ENCODE data around the gene RHPN2. TPM values are rescaled to one million over a fixed set of nuclear protein-coding genes. Genes with fewer than 3 reads are reported as not detected.

The RHPN2 gene
- total and polyA plus RNA-seq, 2 of the 8 experiments (the other 6 are each of a cell fraction or from before 2014, with no cell fraction given) = 22.8 to 31.1 TPM

GRCh38 chr19:33000510-33000909 is 64.2 kb downstream of the RHPN2 start:
- no peak overlapping the region for H2BK15ac ChIP-seq (ENCODE audit: low read length)
- no peak overlapping the region for H3K4me2 ChIP-seq (ENCODE audit: insufficient read depth in 1 of 2, low read depth in 2 of 2, low read length in 2 of 2)
- H3K79me1 ChIP-seq (ENCODE audit: low read depth, low read length) = no peaks in the 10 kb centered on the region
- no peak overlapping the region for H2BK12ac ChIP-seq (ENCODE audit: low read depth, low read length)
- no peak overlapping the region for H3K56ac ChIP-seq (replicated peaks; ENCODE audit: insufficient read length, low read depth, low read length)
- no peaks in the 10 kb centered on the region for H3K9me3 ChIP-seq (ENCODE audit: insufficient read depth in 2 of 2, low read depth in 1 of 2, low read length in 1 of 2)
- H3K27ac ChIP-seq (ENCODE audit: low read depth, low read length) = no peak overlapping the region
- H3K4ac ChIP-seq (replicated peaks; ENCODE audit: insufficient read length, low read depth, low read length) = no peak overlapping the region
- H2BK5ac ChIP-seq (ENCODE audit: low read depth, low read length) = no peak overlapping the region
- ChIA-PET CTCF (ENCODE audit: partially characterized antibody) (interaction anchor here (1.1 to 1.5 kb wide), 2 partner anchors 22 to 49 kb away, joined by 3 to 5 read pairs; no protein-coding TSS in a partner anchor), POLR2A (ENCODE audit: partially characterized antibody) (no interaction called here)
- no peak overlapping the region for H4K5ac ChIP-seq (ENCODE audit: insufficient read length, low read depth, low read length)
- FAIRE-seq (no peak), DNase-seq (ENCODE audit: low read depth in 1 of 2, low spot score in 2 of 2) (no peak)
- TF ChIP-seq BACH1 (IDR thresholded peaks at IDR 0.05; ENCODE audit: low read length) (no peak), ZNF274 (IDR thresholded peaks at IDR 0.05; ENCODE audit: borderline replicate concordance, extremely low read depth, low read length) (no peak), EP300 (IDR thresholded peaks at IDR 0.05; ENCODE audit: borderline replicate concordance in 1 of 2, low read depth in 2 of 2, low read length in 2 of 2) (no peak), CBX8 (IDR thresholded peaks at IDR 0.05; ENCODE audit: borderline replicate concordance, low read depth, low read length) (no peak), CHD1 (IDR thresholded peaks at IDR 0.05; ENCODE audit: low read depth, low read length) (no peak), TAF1 (IDR thresholded peaks at IDR 0.05; ENCODE audit: low read depth, low read length) (no peak), EZH2 (IDR thresholded peaks at IDR 0.05; ENCODE audit: low read depth, low read length, severe bottlenecking) (no peak), FOSL1 (IDR thresholded peaks at IDR 0.05; ENCODE audit: insufficient read depth, low read depth, low read length) (no peak), RXRA (IDR thresholded peaks at IDR 0.05; ENCODE audit: insufficient read depth, low read depth, low read length) (no peak)
- no peak overlapping the region for H3K14ac ChIP-seq (ENCODE audit: insufficient read length)
- WGBS, 2 experiments (ENCODE audit: extremely low coverage in 1 of 2, insufficient coverage in 1 of 2, insufficient read length in 1 of 2, insufficient replicate concordance in 2 of 2, low coverage in 1 of 2, low lambda C conversion rate in 2 of 2, missing lambda C conversion rate in 1 of 2) = 93% methylated on average over 8 of the region's 8 CpGs; no CpG with 5 or more reads in 1 of the 2 experiments
- peaks cover 4 to 22% (median 11%) of the 10 kb centered on the region in 4 experiments; a peak in 5 of 8 replicates for H3K36me3 ChIP-seq (ENCODE audit: control insufficient read depth in 2 of 4, insufficient read depth in 4 of 4, low read length in 3 of 4)
- no peak overlapping the region for H3K23ac ChIP-seq (ENCODE audit: insufficient read length)
- H2BK120ac ChIP-seq (replicated peaks; ENCODE audit: low read depth, low read length) = no peak overlapping the region
- H3K18ac ChIP-seq (ENCODE audit: extremely low read depth, low read length) = no peak overlapping the region
- no peaks in the 10 kb centered on the region for H3K4me1 ChIP-seq (replicated peaks in 1 of 4; ENCODE audit: control insufficient read depth in 3 of 4, insufficient read depth in 4 of 4, low read length in 3 of 4)
- peaks cover 0 to 2% of the 10 kb centered on the region in 2 experiments for H4K20me1 ChIP-seq (replicated peaks in 1 of 2; ENCODE audit: control insufficient read depth in 1 of 2, insufficient read depth in 2 of 2, low read length in 2 of 2)
- no peak overlapping the region for H2AK5ac ChIP-seq (ENCODE audit: low read depth, low read length)
- H3K4me3 ChIP-seq (ENCODE audit: extremely low read depth in 1 of 4, insufficient read depth in 2 of 4, low read depth in 3 of 4, low read length in 4 of 4) = no peak overlapping the region
- H4K91ac ChIP-seq (replicated peaks; ENCODE audit: insufficient read length, low read length) = no peak overlapping the region
- no peak overlapping the region; the same call in 1 of the 2 replicates for H4K8ac ChIP-seq (ENCODE audit: extremely low read depth, insufficient read depth, low read length)
- H2BK20ac ChIP-seq (ENCODE audit: low read length) = no peak overlapping the region
- H3K27me3 ChIP-seq (replicated peaks in 1 of 4; ENCODE audit: control insufficient read depth in 3 of 4, extremely low read depth in 1 of 4, insufficient read depth in 3 of 4, low read length in 3 of 4) = no peaks in the 10 kb centered on the region
- H3K79me2 ChIP-seq (ENCODE audit: control insufficient read depth in 1 of 2, insufficient read depth in 2 of 2, low read length in 2 of 2) = no peaks in the 10 kb centered on the region
- H3K9ac ChIP-seq (replicated peaks in 1 of 4; ENCODE audit: extremely low read depth in 1 of 4, low read depth in 3 of 4, low read length in 3 of 4) = no peak overlapping the region
- H2AFZ ChIP-seq (ENCODE audit: low read length) = no peak overlapping the region
- H3K23me2 ChIP-seq (ENCODE audit: low read depth, low read length) = no peaks in the 10 kb centered on the region
